GM12878 (cell line): ENCODE data around the gene FBXL15. TPM values are rescaled to one million over a fixed set of nuclear protein-coding genes. Genes with fewer than 3 reads are reported as not detected.

Experiments used
- ATF7 ChIP-seq: fragments of 450-650 bp; IDR thresholded peaks from 2 replicates; pipeline ENCODE4 v1.6.1; 2016; ENCODE audit warnings: low read depth, mild to moderate bottlenecking
- BACH1 ChIP-seq: fragments of 450-650 bp; IDR thresholded peaks from 2 replicates; pipeline ENCODE4 v1.6.1; 2017; ENCODE audit warnings: mild to moderate bottlenecking, borderline replicate concordance
- BRCA1 ChIP-seq: IDR thresholded peaks from 2 replicates; pipeline ENCODE4 v1.6.1; 2011; ENCODE audit warnings: low read depth, low read length, improper control_type of control experiment
- CEBPB ChIP-seq, 2 experiments: fragments of 150-350 bp in 1 of 2; IDR thresholded peaks; 2 replicates each; pipeline ENCODE4 v1.6.1; 2012 to 2014; ENCODE audit warnings: low read depth in 2 of 2, low read length in 2 of 2, borderline replicate concordance in 1 of 2, inconsistent platforms in 1 of 2
- DPF2 ChIP-seq: fragments of 450-650 bp; IDR thresholded peaks from 2 replicates; pipeline ENCODE4 v1.6.1; 2017; ENCODE audit warnings: mild to moderate bottlenecking
- ETV6 ChIP-seq, 2 experiments: fragments of 450-650 bp in 1 of 2; IDR thresholded peaks in 1 of 2; conservative IDR thresholded peaks in 1 of 2; 2 replicates each; pipeline ENCODE4 v1.6.1; 2014; ENCODE audit warnings: antibody characterized with exemption in 1 of 2, borderline replicate concordance in 1 of 2, low read depth in 1 of 2, mild to moderate bottlenecking in 1 of 2, moderate library complexity in 1 of 2
- IRF5 ChIP-seq: fragments of 450-650 bp; IDR thresholded peaks from 2 replicates; pipeline ENCODE4 v1.6.1; 2017; ENCODE audit warnings: borderline replicate concordance
- KAT2A ChIP-seq: conservative IDR thresholded peaks from 2 replicates; pipeline ENCODE4 v1.6.1; 2011; ENCODE audit warnings: low read depth, low read length; ENCODE audit not compliant: control insufficient read depth
- MEF2A ChIP-seq: IDR thresholded peaks from 2 replicates; pipeline ENCODE4 v1.6.1; 2011; ENCODE audit warnings: low read depth, mild to moderate bottlenecking, low read length, moderate library complexity; ENCODE audit not compliant: insufficient read depth
- MTA2 ChIP-seq: fragments of 450-650 bp; IDR thresholded peaks from 2 replicates; pipeline ENCODE4 v1.6.1; 2016; ENCODE audit warnings: low read depth, mild to moderate bottlenecking, moderate library complexity
- NFYB ChIP-seq: IDR thresholded peaks from 2 replicates; pipeline ENCODE4 v1.6.1; 2011; ENCODE audit warnings: low read depth, mild to moderate bottlenecking, low read length, improper control_type of control experiment, moderate library complexity; ENCODE audit not compliant: insufficient read depth
- POLR2AphosphoS2 ChIP-seq: IDR thresholded peaks from 2 replicates; pipeline ENCODE4 v1.6.1; 2011; ENCODE audit warnings: low read depth, mild to moderate bottlenecking, low read length, improper control_type of control experiment, moderate library complexity
- RELA ChIP-seq: fragments of 450-650 bp; IDR thresholded peaks from 2 replicates; pipeline ENCODE4 v1.8.0; 2014; ENCODE audit warnings: borderline replicate concordance; ENCODE audit not compliant: partially characterized antibody
- SIN3A ChIP-seq: IDR thresholded peaks from 2 replicates; pipeline ENCODE4 v1.6.1; 2012; ENCODE audit warnings: low read depth, low read length, improper control_type of control experiment
- SIX5 ChIP-seq: IDR thresholded peaks from 2 replicates; pipeline ENCODE4 v1.6.1; 2011; ENCODE audit warnings: mild to moderate bottlenecking, low read depth, low read length, moderate library complexity; ENCODE audit not compliant: severe bottlenecking
- SKIL ChIP-seq: fragments of 450-650 bp; IDR thresholded peaks from 2 replicates; pipeline ENCODE4 v1.6.1; 2017; ENCODE audit warnings: mild to moderate bottlenecking, low read depth, inconsistent platforms; ENCODE audit not compliant: poor library complexity, severe bottlenecking
- SMAD1 ChIP-seq: fragments of 450-650 bp; IDR thresholded peaks from 2 replicates; pipeline ENCODE4 v1.6.1; 2018; ENCODE audit warnings: mild to moderate bottlenecking, low read depth; ENCODE audit not compliant: partially characterized antibody
- SMARCA5 ChIP-seq: fragments of 450-650 bp; IDR thresholded peaks from 2 replicates; pipeline ENCODE4 v1.6.1; 2017; ENCODE audit warnings: mild to moderate bottlenecking
- STAT1 ChIP-seq: fragments of 450-650 bp; conservative IDR thresholded peaks from 2 replicates; pipeline ENCODE4 v1.6.1; 2014; ENCODE audit warnings: antibody characterized with exemption, mild to moderate bottlenecking
- TBL1XR1 ChIP-seq: IDR thresholded peaks from 2 replicates; pipeline ENCODE4 v1.6.1; 2012; ENCODE audit warnings: low read depth, low read length, improper control_type of control experiment
- TCF3 ChIP-seq: IDR thresholded peaks from 2 replicates; pipeline ENCODE4 v1.6.1; 2012; ENCODE audit warnings: low read depth, mild to moderate bottlenecking, low read length, borderline replicate concordance; ENCODE audit not compliant: insufficient read depth
- ZNF687 ChIP-seq: fragments of 450-650 bp; IDR thresholded peaks from 2 replicates; pipeline ENCODE4 v1.6.1; 2017; ENCODE audit warnings: mild to moderate bottlenecking, moderate library complexity
- polyA plus RNA-seq, 11 experiments: library from polyadenylated mRNA; depleted of rRNA in 4 of 11; unstranded in 6 of 11; stranded (reverse) in 5 of 11; fragments of >200 nt; fragmentation: Nextera tagmentation in 4 of 11; fragmentation: Illumina TruSeq in 1 of 11; extraction: Ambion mirVana in 4 of 11; extraction: Trizol in 1 of 11; gene quantifications; 1 replicate in 1 of 11; 2 replicates in 10 of 11; pipeline versions ENCODE4 v1.2.1 to v1.2.3, GENCODE V29; 2011 to 2016; ENCODE audit warnings: inconsistent platforms in 2 of 11, missing spikeins in 2 of 11, low read depth in 1 of 11
- total RNA-seq, 4 experiments: library from RNA; depleted of rRNA in 3 of 4; stranded (reverse); fragments of >200 nt in 3 of 4; fragmentation: Illumina TruSeq in 1 of 4; extraction: Trizol in 1 of 4; gene quantifications; 2 replicates each; pipeline versions ENCODE4 v1.2.1 to v1.2.3, GENCODE V29; 2013 to 2021

FBXL15 gene
- total and polyA plus RNA-seq, 10 of the 15 experiments (the other 5 are each of a cell fraction or from before 2014, with no cell fraction given), result 0.13 to 21.3 (median 7.9) TPM

GRCh38 chr10:102394079-102394800 is 26.4 kb upstream of the FBXL15 start (continued):
- 0 out of 2 replicates have a peak, but pooled peaks have one; percentile 52 for TF ChIP-seq TBL1XR1
- peak; percentile 98 for TF ChIP-seq BACH1
- TF ChIP-seq DPF2, result peak; percentile 89; the same call in 1 of the 2 replicates
- no peak for TF ChIP-seq BRCA1
- peak; percentile 25 for TF ChIP-seq SMAD1
- no peak; the same call in 1 of the 2 replicates for TF ChIP-seq SIN3A
- peak; percentile 100 for TF ChIP-seq RELA
- TF ChIP-seq NFYB, result peak; percentile 84
- TF ChIP-seq SKIL, result peak; percentile 31
- TF ChIP-seq SIX5, result no peak
- TF ChIP-seq ETV6 (conservative IDR thresholded peaks at IDR 0.05 in 1 of 2, IDR thresholded peaks at IDR 0.05 in 1 of 2; ENCODE audit: borderline replicate concordance in 1 of 2, low read depth in 1 of 2), result peak; percentile 100
- TF ChIP-seq MEF2A, result peak; percentile 60; the same call in 1 of the 2 replicates
- TF ChIP-seq MTA2, result peak; percentile 36; the same call in 1 of the 2 replicates
- TF ChIP-seq ATF7, result peak; percentile 81; the same call in 1 of the 2 replicates
- 0 out of 2 replicates have a peak, but pooled peaks have one; percentile 53 for TF ChIP-seq STAT1
- TF ChIP-seq SMARCA5, result peak; percentile 96
- no peak for TF ChIP-seq IRF5
- TF ChIP-seq POLR2AphosphoS2, result peak; percentile 88
- TF ChIP-seq ZNF687, result 0 out of 2 replicates have a peak, but pooled peaks have one; percentile 69
- peak; percentile 89 for TF ChIP-seq TCF3
- no peak for TF ChIP-seq CEBPB (IDR thresholded peaks at IDR 0.05; ENCODE audit: borderline replicate concordance in 1 of 2, low read depth in 2 of 2, low read length in 2 of 2)
- TF ChIP-seq KAT2A, result no peak
